ENCODE results near the gene MAN1C1. TPM values are rescaled to one million over a fixed set of nuclear protein-coding genes. Genes with fewer than 3 reads are reported as not detected.

MAN1C1 gene
- total RNA-seq, 2 experiments from 2014 or later: 4.6 to 4.8 TPM

DNA sequence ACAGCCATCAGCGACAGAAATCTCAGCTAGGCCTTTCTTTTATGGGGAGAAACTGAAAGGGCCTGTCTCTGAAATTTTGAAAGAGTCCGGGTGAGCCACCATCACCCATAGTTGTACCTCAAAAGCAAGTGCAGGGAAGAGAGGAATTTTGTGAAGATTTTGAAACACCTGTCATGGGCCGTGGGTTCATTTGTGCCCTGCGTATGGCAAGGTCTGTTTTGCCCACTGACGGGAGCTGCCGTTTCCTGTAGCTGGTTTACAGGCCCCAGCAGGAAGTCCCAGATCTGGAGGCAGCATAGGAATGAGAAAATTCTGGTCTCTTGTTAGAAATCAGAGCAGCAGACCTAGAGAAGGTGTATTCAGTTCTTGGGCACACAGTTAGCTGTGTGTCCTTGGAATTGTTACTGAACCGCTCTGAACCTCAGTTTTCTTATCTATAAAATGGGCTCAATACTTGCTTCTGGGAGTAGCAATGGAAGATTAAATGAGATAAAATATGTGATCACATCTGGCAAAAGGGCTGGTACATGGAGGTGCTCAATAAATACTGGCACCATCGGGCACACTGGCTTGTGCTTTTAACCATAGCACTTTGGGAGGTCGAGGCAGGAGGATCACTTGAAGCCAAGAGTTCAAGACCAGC is 52.5 kb downstream of the MAN1C1 start:
- no peak overlapping the region for H3K27ac Mint-ChIP-seq
- H3K9me3 Mint-ChIP-seq: no peaks in the 10 kb centered on the region
- peaks cover 3% of the 10 kb centered on the region for H3K36me3 Mint-ChIP-seq
- H3K4me3 Mint-ChIP-seq: no peak overlapping the region
- ChIA-PET POLR2A (no interaction called here), CTCF (interaction anchor here (0.6 to 1.0 kb wide), 4 partner anchors 36 to 50 kb away, joined by 3 to 4 read pairs (median 3); no protein-coding TSS in a partner anchor)
- DNase-seq: no peak
- H3K27me3 Mint-ChIP-seq: peaks cover 2% of the 10 kb centered on the region
- intact Hi-C loops (cut with micrococcal nuclease): no loop called here
- H3K4me1 Mint-ChIP-seq (ENCODE audit: low read depth): peaks cover 43% of the 10 kb centered on the region

DNA sequence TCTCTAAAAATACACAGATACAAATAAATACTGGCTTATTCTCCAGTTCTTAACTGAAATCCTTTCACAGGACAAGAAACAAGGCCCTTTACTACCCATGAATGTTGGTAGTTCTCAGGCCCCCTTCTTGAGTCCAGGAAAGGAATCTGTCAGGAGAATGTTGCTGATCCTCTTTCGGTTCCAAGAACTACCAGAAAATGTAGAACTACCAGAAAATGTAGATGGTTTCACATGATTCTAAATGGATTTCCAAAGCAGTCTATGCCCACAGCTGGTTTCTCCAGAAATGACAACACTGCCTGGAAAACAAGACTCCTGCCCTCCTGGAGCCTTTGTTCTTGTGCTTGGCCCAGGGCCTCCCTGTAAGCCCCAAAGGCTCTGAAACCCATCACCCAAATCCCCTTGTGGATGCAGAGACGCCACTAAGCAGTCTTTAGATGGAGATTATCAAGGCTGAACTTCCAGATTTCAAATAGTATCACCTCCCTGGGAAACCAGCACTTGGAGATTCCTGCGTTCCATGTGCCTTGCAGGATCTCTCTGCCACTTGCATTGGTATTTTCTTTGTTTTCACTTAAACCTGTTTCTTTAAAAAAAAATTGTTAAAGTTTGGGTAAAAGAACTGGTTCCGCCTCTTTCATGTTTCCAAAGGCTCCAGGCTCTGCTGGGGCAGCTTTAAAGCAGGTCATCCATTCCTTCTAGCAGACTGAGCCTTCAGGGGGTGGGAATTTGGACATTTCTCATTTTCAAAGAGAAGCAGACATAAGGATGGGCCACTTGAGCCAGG is 53.4 kb downstream of the MAN1C1 start:
- ChIA-PET POLR2A (no interaction called here), CTCF (interaction anchor here (1.0 kb wide), 1 partner anchor 51 kb away, joined by 4 read pairs; no protein-coding TSS in a partner anchor)
- Mint-ChIP-seq H3K36me3 (peaks cover 3% of the 10 kb centered on the region), H3K27ac (no peak overlapping the region), H3K9me3 (no peaks in the 10 kb centered on the region), H3K27me3 (peaks cover 5% of the 10 kb centered on the region), H3K4me3 (no peak overlapping the region), H3K4me1 (ENCODE audit: low read depth) (peaks cover 52% of the 10 kb centered on the region)
- no peak for DNase-seq
- intact Hi-C loops (cut with micrococcal nuclease): no loop called here

DNA sequence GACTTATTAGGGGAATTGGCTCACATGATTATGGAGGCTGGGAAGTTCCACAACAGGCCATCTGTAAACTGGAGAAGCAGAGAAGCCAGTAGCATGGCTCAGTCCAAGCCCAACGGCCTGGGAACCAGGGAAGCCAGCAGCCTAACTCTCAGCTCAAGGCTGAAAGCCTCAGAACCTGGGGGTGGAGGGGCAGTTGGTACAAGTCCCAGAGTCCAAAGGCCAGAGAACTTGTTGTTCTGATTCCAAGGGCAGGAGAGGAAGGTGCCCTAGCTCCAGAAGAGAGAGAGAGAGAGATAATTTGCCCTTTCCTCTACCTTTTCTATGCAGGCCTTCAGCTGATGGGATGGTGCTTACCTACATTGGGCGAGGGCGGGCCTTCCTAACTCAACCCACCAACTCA is 55.3 kb downstream of the MAN1C1 start:
- Mint-ChIP-seq H3K27me3 (peaks cover 9% of the 10 kb centered on the region), H3K4me1 (ENCODE audit: low read depth) (peaks cover 66% of the 10 kb centered on the region), H3K9me3 (no peaks in the 10 kb centered on the region), H3K27ac (no peak overlapping the region), H3K36me3 (peaks cover 3% of the 10 kb centered on the region), H3K4me3 (no peak overlapping the region)
- CTCF ChIA-PET: no interaction called here
- intact Hi-C loops (cut with micrococcal nuclease): no loop called here
- no peak for DNase-seq
- POLR2A ChIA-PET: no interaction called here

DNA sequence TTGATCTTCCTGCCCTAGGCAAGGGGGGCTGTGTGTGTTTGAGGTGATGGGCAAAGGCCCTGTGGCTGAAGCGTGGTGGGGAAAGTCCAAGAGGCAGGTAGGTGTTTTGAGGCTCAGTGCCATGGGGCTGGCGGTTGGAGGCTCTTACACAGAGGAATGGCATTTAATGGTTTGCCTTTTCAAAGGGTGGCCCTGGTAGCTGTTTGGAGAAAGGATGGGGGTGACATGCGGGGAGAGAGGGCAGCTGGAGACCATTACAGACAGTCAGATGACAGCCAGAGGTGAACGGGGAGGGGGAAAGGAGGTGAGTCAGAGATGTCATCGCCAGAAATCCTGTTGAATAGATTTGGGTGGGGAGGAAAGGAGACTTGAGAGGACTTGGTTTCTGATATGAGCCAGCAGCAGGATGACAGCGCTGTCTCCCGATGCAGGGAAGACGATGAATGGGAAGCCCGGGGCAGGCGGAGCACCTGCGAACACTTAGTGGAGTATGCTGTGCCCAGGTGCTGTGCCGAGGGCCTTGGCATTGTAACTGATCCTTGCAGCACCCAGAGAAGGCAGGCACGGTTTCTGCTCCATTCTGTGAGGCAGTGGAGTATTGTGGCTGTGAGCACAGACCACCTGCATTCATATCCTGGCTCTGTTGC is 56.3 kb downstream of the MAN1C1 start:
- H3K36me3 Mint-ChIP-seq: peaks cover 3% of the 10 kb centered on the region
- H3K4me1 Mint-ChIP-seq (ENCODE audit: low read depth): peaks cover 70% of the 10 kb centered on the region
- no peak overlapping the region for H3K4me3 Mint-ChIP-seq
- DNase-seq: no peak
- ChIA-PET CTCF (interaction anchor here (0.8 kb wide), 1 partner anchor 53 kb away, joined by 3 read pairs; no protein-coding TSS in a partner anchor), POLR2A (no interaction called here)
- peaks cover 13% of the 10 kb centered on the region for H3K27me3 Mint-ChIP-seq
- H3K27ac Mint-ChIP-seq: no peak overlapping the region
- no peaks in the 10 kb centered on the region for H3K9me3 Mint-ChIP-seq
- intact Hi-C loops (cut with micrococcal nuclease): no loop called here

DNA sequence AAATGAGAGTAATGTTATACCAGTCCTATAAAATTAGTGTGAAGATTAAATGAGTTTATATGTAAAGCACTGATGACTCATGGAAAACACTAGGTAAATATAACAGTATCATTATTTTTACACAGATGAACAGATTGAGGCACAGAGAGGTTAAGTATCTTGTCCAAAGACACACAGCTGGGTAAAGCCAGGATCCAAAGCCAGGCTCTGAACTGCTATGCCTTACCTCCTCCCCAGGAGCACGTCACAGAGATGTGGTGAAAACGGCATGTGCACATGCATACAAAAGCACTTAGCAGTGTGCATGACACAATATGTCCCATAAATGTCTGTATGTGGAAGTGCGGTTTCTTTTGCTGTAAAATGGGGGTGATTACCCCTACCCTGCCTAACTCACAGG is 56.9 kb downstream of the MAN1C1 start:
- Mint-ChIP-seq H3K36me3 (peaks cover 3% of the 10 kb centered on the region), H3K27ac (no peak overlapping the region), H3K4me3 (no peak overlapping the region), H3K4me1 (ENCODE audit: low read depth) (peaks cover 73% of the 10 kb centered on the region), H3K9me3 (no peaks in the 10 kb centered on the region), H3K27me3 (peaks cover 15% of the 10 kb centered on the region)
- no peak for DNase-seq
- intact Hi-C loops (cut with micrococcal nuclease): no loop called here
- POLR2A ChIA-PET: no interaction called here
- CTCF ChIA-PET: no interaction called here

DNA sequence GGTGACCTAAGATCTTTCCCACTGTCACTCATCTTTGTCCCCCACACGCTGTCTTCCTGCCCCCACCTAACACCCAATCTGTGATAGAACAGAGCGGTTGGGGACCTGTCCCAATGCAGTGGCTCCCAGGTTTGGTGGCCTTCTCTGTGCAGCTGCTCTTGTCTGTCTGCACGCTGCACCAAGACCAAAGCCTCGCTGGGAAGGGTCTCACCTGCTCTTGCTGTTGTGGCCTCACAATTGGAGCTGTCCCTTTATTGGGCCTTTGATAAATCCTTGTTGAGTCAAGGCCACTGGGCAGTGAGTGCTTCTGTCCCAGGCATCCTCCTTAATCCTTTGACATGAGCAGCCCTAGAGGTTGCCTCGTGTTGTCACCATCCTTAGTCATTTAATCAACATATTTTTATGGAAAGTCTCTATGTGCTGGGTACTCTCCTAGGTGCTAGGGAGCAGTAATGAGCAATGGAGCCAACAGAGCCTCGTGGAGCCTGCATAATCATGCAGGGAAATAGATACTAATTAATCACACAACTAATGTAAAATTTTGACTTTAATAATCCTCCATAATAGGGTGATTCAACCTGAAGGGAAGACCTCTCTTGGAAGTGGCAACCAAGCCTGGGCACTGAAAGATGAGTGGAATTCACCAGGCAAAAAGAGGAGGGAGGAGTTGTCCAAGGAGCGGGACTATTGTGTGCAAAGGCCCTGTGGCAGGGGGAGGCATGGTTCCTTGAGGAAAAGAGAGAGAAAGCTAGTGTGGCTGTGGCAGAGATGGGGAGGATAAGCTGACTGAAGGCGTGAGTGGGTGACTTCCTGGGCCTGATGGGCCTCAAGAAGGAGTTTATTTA is 57.6 kb downstream of the MAN1C1 start:
- no peak overlapping the region for H3K27ac Mint-ChIP-seq
- DNase-seq: peak; percentile 19
- H3K27me3 Mint-ChIP-seq: peaks cover 15% of the 10 kb centered on the region
- H3K4me1 Mint-ChIP-seq (ENCODE audit: low read depth): peaks cover 73% of the 10 kb centered on the region
- intact Hi-C loops (cut with micrococcal nuclease): no loop called here
- H3K9me3 Mint-ChIP-seq: no peaks in the 10 kb centered on the region
- ChIA-PET POLR2A (no interaction called here), CTCF (no interaction called here)
- H3K36me3 Mint-ChIP-seq: peaks cover 3% of the 10 kb centered on the region
- no peak overlapping the region for H3K4me3 Mint-ChIP-seq

DNA sequence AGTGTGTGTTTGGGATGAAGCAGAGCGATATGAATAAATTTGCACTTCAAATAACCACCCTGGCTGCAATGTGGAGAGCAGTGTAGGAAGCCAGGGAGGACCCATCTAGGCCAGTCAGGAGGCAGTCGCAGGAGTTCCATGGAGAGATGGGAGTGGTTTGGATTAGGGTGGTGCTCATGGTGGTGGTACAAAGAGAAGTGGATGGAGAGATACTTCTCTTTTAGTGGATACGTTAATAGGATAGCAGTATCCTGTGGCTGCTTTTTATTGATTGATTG is 58.2 kb downstream of the MAN1C1 start:
- no peak overlapping the region for H3K4me3 Mint-ChIP-seq
- ChIA-PET POLR2A (no interaction called here), CTCF (no interaction called here)
- intact Hi-C loops (cut with micrococcal nuclease): loop anchor here (5.0 kb wide), 1 partner anchor 127 kb away; no protein-coding TSS in a partner anchor
- H3K27me3 Mint-ChIP-seq: peaks cover 15% of the 10 kb centered on the region
- no peak for DNase-seq
- no peak overlapping the region for H3K27ac Mint-ChIP-seq
- H3K4me1 Mint-ChIP-seq (ENCODE audit: low read depth): peaks cover 71% of the 10 kb centered on the region
- H3K9me3 Mint-ChIP-seq: no peaks in the 10 kb centered on the region
- peaks cover 3% of the 10 kb centered on the region for H3K36me3 Mint-ChIP-seq

DNA sequence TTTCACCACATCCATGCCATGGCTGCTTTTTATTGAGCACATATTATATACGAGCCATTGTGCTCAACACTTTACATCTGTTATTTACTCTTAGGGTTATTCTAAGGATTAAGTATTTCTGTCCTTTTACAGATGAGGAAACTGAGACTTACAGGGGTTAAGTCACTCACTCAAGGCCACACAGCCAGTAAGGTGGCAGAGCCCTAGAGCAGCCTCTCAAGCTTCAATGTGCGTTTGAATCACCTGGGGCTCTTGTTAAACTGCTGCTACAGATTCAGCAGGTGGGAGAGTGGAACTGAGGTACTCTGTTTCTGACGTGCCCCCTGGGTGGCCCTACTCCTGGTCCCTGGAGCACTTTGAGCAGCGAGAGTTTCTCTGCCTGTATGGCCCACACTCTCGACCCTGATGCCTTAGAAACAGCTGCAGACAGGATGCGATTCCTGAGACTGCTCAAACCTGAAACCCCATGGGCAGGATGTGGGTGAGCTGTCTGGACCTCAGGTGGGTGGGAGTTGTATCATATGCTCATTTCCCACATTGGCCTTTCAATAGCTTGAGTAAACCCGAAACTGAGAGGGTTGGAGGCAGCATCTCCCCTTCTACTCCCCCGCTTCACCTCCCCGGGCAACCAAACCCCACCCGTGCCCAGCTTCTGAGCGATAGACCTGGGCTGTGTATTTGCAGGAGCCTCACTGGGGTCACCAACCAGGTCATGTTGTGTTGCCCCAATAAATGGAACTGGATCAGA is 59.3 kb downstream of the MAN1C1 start:
- Mint-ChIP-seq H3K9me3 (no peaks in the 10 kb centered on the region), H3K4me1 (ENCODE audit: low read depth) (peaks cover 71% of the 10 kb centered on the region), H3K27ac (peak overlapping the region; percentile 69), H3K27me3 (peaks cover 15% of the 10 kb centered on the region), H3K36me3 (peaks cover 3% of the 10 kb centered on the region), H3K4me3 (peak overlapping the region; percentile 59)
- intact Hi-C loops (cut with micrococcal nuclease): loop anchor here (1.0 to 5.0 kb wide), 6 partner anchors 21 to 129 kb away; no protein-coding TSS in a partner anchor
- peak; percentile 96 for DNase-seq
- POLR2A ChIA-PET: interaction anchor here (0.9 to 1.9 kb wide), 8 partner anchors 9 to 120 kb away, joined by 3 to 12 read pairs (median 7); no protein-coding TSS in a partner anchor
- CTCF ChIA-PET: interaction anchor here (0.6 to 2.6 kb wide), 12 partner anchors 8 to 127 kb away, joined by 3 to 29 read pairs (median 4); partner anchors contain the start of gene MAN1C1

DNA sequence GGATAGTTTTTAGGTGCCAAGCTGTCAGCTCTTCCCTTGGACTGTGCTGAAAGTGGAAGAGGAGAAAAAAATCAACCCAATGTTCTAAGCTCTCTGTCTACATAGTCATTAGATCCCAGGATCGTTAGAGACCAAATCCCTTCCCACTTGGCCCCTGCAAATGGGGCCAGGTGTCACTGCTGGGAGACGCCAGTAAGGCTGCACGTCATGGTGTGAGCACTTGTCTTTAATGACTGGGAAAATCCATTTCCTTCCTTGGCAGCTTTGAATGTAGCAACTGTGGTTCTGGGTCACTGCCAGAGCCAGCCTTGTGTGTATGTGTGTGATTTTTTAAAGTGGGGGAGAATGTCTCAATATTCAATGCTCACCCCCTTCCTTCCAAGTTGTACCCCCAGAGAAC is 59.9 kb downstream of the MAN1C1 start:
- DNase-seq: peak; percentile 58
- Mint-ChIP-seq H3K27ac (peak overlapping the region; percentile 69), H3K36me3 (peaks cover 3% of the 10 kb centered on the region), H3K9me3 (no peaks in the 10 kb centered on the region), H3K4me3 (peak overlapping the region; percentile 59), H3K27me3 (peaks cover 15% of the 10 kb centered on the region), H3K4me1 (ENCODE audit: low read depth) (peaks cover 71% of the 10 kb centered on the region)
- intact Hi-C loops (cut with micrococcal nuclease): loop anchor here (1.0 to 5.0 kb wide), 6 partner anchors 20 to 129 kb away; no protein-coding TSS in a partner anchor
- POLR2A ChIA-PET: interaction anchor here (0.9 to 1.9 kb wide), 8 partner anchors 9 to 120 kb away, joined by 3 to 12 read pairs (median 7); no protein-coding TSS in a partner anchor
- CTCF ChIA-PET: interaction anchor here (0.6 to 2.6 kb wide), 14 partner anchors 9 to 156 kb away, joined by 3 to 29 read pairs (median 3); partner anchors contain the start of gene MAN1C1

DNA sequence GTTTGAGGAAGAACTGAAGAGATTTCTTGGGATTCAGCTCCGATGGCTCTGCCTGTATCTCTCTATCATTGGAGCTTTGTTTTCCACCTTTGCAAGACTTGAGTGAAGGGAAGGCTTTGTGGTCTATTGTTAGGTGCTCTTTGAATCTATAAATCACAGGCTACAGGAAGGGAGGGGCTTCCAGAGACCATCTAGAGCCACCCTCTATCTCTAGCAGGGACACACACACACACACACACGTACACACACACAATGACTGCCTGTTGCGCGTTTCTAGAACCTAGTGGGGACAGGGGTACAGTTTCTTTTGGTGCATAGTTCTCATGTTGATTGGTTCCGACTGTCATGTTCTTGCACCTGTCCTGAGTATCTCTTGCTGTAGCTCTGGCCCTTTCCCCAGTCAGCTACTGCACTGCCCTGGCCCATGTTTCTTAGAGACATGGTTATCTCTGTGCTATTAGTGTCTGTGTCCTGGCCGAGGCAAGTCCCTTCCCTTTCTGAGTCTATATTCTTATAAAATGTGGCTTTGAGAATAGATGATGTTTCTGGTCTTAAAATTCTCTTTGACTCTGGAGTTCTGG is 60.7 kb downstream of the MAN1C1 start:
- Mint-ChIP-seq H3K4me1 (ENCODE audit: low read depth) (peaks cover 67% of the 10 kb centered on the region), H3K4me3 (no peak overlapping the region), H3K27ac (peak overlapping the region; percentile 69), H3K27me3 (peaks cover 15% of the 10 kb centered on the region), H3K36me3 (peaks cover 3% of the 10 kb centered on the region), H3K9me3 (no peaks in the 10 kb centered on the region)
- DNase-seq: peak; percentile 16
- ChIA-PET CTCF (interaction anchor here (0.7 to 2.6 kb wide), 7 partner anchors 35 to 157 kb away, joined by 3 to 29 read pairs (median 6); no protein-coding TSS in a partner anchor), POLR2A (interaction anchor here (1.5 to 1.9 kb wide), 3 partner anchors 35 to 98 kb away, joined by 7 read pairs; no protein-coding TSS in a partner anchor)
- intact Hi-C loops (cut with micrococcal nuclease): loop anchor here (2.0 to 5.0 kb wide), 4 partner anchors 20 to 130 kb away; no protein-coding TSS in a partner anchor

Data from activated CD4-positive, alpha-beta memory T cell treated with anti-CD3 and anti-CD28 coated beads for 36 hours (primary cell).